Duodenal mucosa (tissue), 2 donors: Measurements from ENCODE around the gene MLC1.

Experiments
- H3K27ac ChIP-seq: one replicate; pipeline ENCODE4 v1.7.0; 2013; ENCODE audit warnings: low read depth, low read length
- H3K27me3 ChIP-seq, 2 donors: one replicate each; pipeline ENCODE4 v1.7.0; 2013; ENCODE audit warnings: low read length in 2 of 2, control low read depth in 1 of 2; ENCODE audit not compliant: insufficient read depth in 2 of 2, control insufficient read depth in 1 of 2
- H3K36me3 ChIP-seq, 2 donors: one replicate each; pipeline ENCODE4 v1.7.0; 2013; ENCODE audit warnings: low read length in 2 of 2, control low read depth in 1 of 2; ENCODE audit not compliant: insufficient read depth in 2 of 2, control insufficient read depth in 1 of 2
- H3K4me1 ChIP-seq, 2 donors: one replicate each; pipeline ENCODE4 v1.7.0; 2013; ENCODE audit warnings: low read length in 2 of 2, control low read depth in 1 of 2; ENCODE audit not compliant: insufficient read depth in 2 of 2, control insufficient read depth in 1 of 2
- H3K4me3 ChIP-seq, 2 donors: one replicate each; pipeline ENCODE4 v1.7.0; 2013; ENCODE audit warnings: low read length in 2 of 2, low read depth in 1 of 2
- H3K9ac ChIP-seq, 2 donors: one replicate each; pipeline ENCODE4 v1.7.0; 2013; ENCODE audit warnings: low read length in 2 of 2, low read depth in 1 of 2
- H3K9me3 ChIP-seq, 2 donors: one replicate each; pipeline ENCODE4 v1.7.0; 2013; ENCODE audit warnings: low read length in 2 of 2, control low read depth in 1 of 2; ENCODE audit not compliant: control insufficient read depth in 1 of 2

MLC1 gene

GRCh38 chr22:50078761-50079160 is 6.5 kb downstream of the MLC1 start:
- H3K9me3 ChIP-seq: no peaks in the 10 kb centered on the region
- peaks cover 0 to 5% of the 10 kb centered on the region in 2 donors for H3K4me1 ChIP-seq
- no peak overlapping the region for H3K9ac ChIP-seq
- no peak overlapping the region for H3K27ac ChIP-seq
- H3K4me3 ChIP-seq: no peak overlapping the region
- peaks cover 0 to 4% of the 10 kb centered on the region in 2 donors for H3K27me3 ChIP-seq
- H3K36me3 ChIP-seq: no peaks in the 10 kb centered on the region

- Histone ChIP-seq H3K9me3 (no peaks in the 10 kb centered on the region), H3K4me1 (peaks cover 0 to 4% of the 10 kb centered on the region in 2 donors), H3K27ac (no peak overlapping the region), H3K9ac (no peak overlapping the region), H3K4me3 (no peak overlapping the region), H3K27me3 (peaks cover 0 to 3% of the 10 kb centered on the region in 2 donors), H3K36me3 (no peaks in the 10 kb centered on the region)
Measured at GRCh38 chr22:50078246-50078645, 7.0 kb downstream of the MLC1 start.

- Histone ChIP-seq H3K9me3 (no peaks in the 10 kb centered on the region), H3K4me1 (no peaks in the 10 kb centered on the region), H3K4me3 (no peak overlapping the region), H3K9ac (no peak overlapping the region), H3K36me3 (no peaks in the 10 kb centered on the region), H3K27me3 (no peaks in the 10 kb centered on the region), H3K27ac (no peak overlapping the region)
Measured at GRCh38 chr22:50076646-50077535, 8.3 kb downstream of the MLC1 start.

- no peaks in the 10 kb centered on the region for H3K36me3 ChIP-seq
- no peak overlapping the region for H3K27ac ChIP-seq
- H3K9me3 ChIP-seq: no peaks in the 10 kb centered on the region
- H3K4me3 ChIP-seq: no peak overlapping the region
- no peaks in the 10 kb centered on the region for H3K27me3 ChIP-seq
- no peaks in the 10 kb centered on the region for H3K4me1 ChIP-seq
- H3K9ac ChIP-seq: no peak overlapping the region
Measured at GRCh38 chr22:50074551-50075530, 10.4 kb downstream of the MLC1 start.

- no peaks in the 10 kb centered on the region for H3K27me3 ChIP-seq
- H3K27ac ChIP-seq: no peak overlapping the region
- no peak overlapping the region for H3K4me3 ChIP-seq
- no peak overlapping the region for H3K9ac ChIP-seq
- no peaks in the 10 kb centered on the region for H3K4me1 ChIP-seq
- H3K36me3 ChIP-seq: no peaks in the 10 kb centered on the region
- H3K9me3 ChIP-seq: no peaks in the 10 kb centered on the region
Measured at GRCh38 chr22:50074056-50074455, 11.2 kb downstream of the MLC1 start.

GRCh38 chr22:50072714-50073538 is 12.3 kb downstream of the MLC1 start:
- no peaks in the 10 kb centered on the region for H3K27me3 ChIP-seq
- H3K9me3 ChIP-seq: no peaks in the 10 kb centered on the region
- no peak overlapping the region for H3K4me3 ChIP-seq
- H3K9ac ChIP-seq: no peak overlapping the region
- H3K4me1 ChIP-seq: no peaks in the 10 kb centered on the region
- no peak overlapping the region for H3K27ac ChIP-seq
- no peaks in the 10 kb centered on the region for H3K36me3 ChIP-seq

GRCh38 chr22:50072167-50072555 is 13.1 kb downstream of the MLC1 start:
- Histone ChIP-seq H3K27ac (no peak overlapping the region), H3K27me3 (no peaks in the 10 kb centered on the region), H3K9me3 (no peaks in the 10 kb centered on the region), H3K4me3 (no peak overlapping the region), H3K36me3 (no peaks in the 10 kb centered on the region), H3K9ac (no peak overlapping the region), H3K4me1 (no peaks in the 10 kb centered on the region)

- H3K36me3 ChIP-seq: no peaks in the 10 kb centered on the region
- H3K4me1 ChIP-seq: no peaks in the 10 kb centered on the region
- no peaks in the 10 kb centered on the region for H3K27me3 ChIP-seq
- no peak overlapping the region for H3K9ac ChIP-seq
- H3K9me3 ChIP-seq: no peaks in the 10 kb centered on the region
- H3K27ac ChIP-seq: no peak overlapping the region
- no peak overlapping the region for H3K4me3 ChIP-seq
Measured at GRCh38 chr22:50071432-50072166, 13.6 kb downstream of the MLC1 start.

GRCh38 chr22:50070366-50070765 is 14.9 kb downstream of the MLC1 start:
- H3K9ac ChIP-seq: no peak overlapping the region
- no peaks in the 10 kb centered on the region for H3K4me1 ChIP-seq
- H3K27ac ChIP-seq: no peak overlapping the region
- no peak overlapping the region for H3K4me3 ChIP-seq
- no peaks in the 10 kb centered on the region for H3K27me3 ChIP-seq
- no peaks in the 10 kb centered on the region for H3K9me3 ChIP-seq
- no peaks in the 10 kb centered on the region for H3K36me3 ChIP-seq
